SK-N-SH (cell line): ENCODE measurements around the gene GCFC2. TPM values are rescaled to one million over a fixed set of nuclear protein-coding genes. Genes with fewer than 3 reads are reported as not detected.

Experiments used
- CTCF ChIA-PET: fragments of 300-600, 350-600 bp; formaldehyde crosslinking; extraction: SDS; loops from one replicate; lab custom pipeline; 2021; lab: Yijun Ruan, JAX
- POLR2A ChIA-PET: fragments of 350-600 bp; sonication (Branson Sonifier 250); formaldehyde crosslinking; extraction: SDS; loops from one replicate; lab custom pipeline; 2020; ENCODE audit warnings: antibody characterized with exemption, inconsistent platforms; lab: Yijun Ruan, JAX
- DNase-seq: peaks from one replicate; pipeline ENCODE4 v3.0.0; 2012
- H2AFZ ChIP-seq: fragments of 200-600 bp; sonication (generic); 2 replicates; pipeline ENCODE4 v1.8.1; 2016; ENCODE audit warnings: antibody characterized with exemption, mild to moderate bottlenecking, low read depth
- H3F3A ChIP-seq: fragments of 200-600 bp; sonication (generic); replicated peaks from 2 replicates; pipeline ENCODE3; 2016; ENCODE audit warnings: antibody characterized with exemption, mild to moderate bottlenecking; ENCODE audit not compliant: insufficient read depth
- H3K27ac ChIP-seq, 2 experiments: fragments of 200-500 bp in 1 of 2; fragments of 200-600 bp in 1 of 2; sonication (Bioruptor generic) in 1 of 2; sonication (generic), shearing (Covaris generic) in 1 of 2; 2 replicates each; pipeline versions ENCODE4 v1.5.1 to v1.6.1; 2014 to 2016; ENCODE audit warnings: low read depth in 2 of 2, inconsistent platforms in 1 of 2, low read length in 1 of 2, mild to moderate bottlenecking in 1 of 2, mixed read lengths in 1 of 2
- H3K27me3 ChIP-seq: fragments of 200-600 bp; sonication (generic), shearing (Covaris generic); 2 replicates; pipeline ENCODE4 v1.6.1; 2016; ENCODE audit warnings: mixed run types; ENCODE audit not compliant: insufficient read depth
- H3K36me3 ChIP-seq, 2 experiments: fragments of 200-500 bp in 1 of 2; fragments of 200-600 bp in 1 of 2; sonication (Bioruptor generic) in 1 of 2; sonication (generic) in 1 of 2; replicated peaks in 1 of 2; 2 replicates each; pipeline versions ENCODE3 to v1.5.1; 2014 to 2016; ENCODE audit warnings: low read length in 1 of 2, mild to moderate bottlenecking in 1 of 2; ENCODE audit not compliant: insufficient read depth in 2 of 2, control insufficient read depth in 1 of 2
- H3K4me1 ChIP-seq, 2 experiments: fragments of 200-500 bp in 1 of 2; fragments of 200-600 bp in 1 of 2; sonication (Bioruptor generic) in 1 of 2; sonication (generic), shearing (Covaris generic) in 1 of 2; 2 replicates each; pipeline versions ENCODE4 v1.5.1 to v1.6.1; 2014 to 2016; ENCODE audit warnings: low read depth in 1 of 2, low read length in 1 of 2, mixed run types in 1 of 2; ENCODE audit not compliant: insufficient read depth in 2 of 2, control insufficient read depth in 1 of 2
- H3K4me2 ChIP-seq: fragments of 200-600 bp; sonication (generic), shearing (Covaris generic); 2 replicates; pipeline ENCODE4 v1.6.1; 2017; ENCODE audit warnings: mixed run types
- H3K4me3 ChIP-seq, 2 experiments: fragments of 200-500 bp in 1 of 2; fragments of 200-600 bp in 1 of 2; sonication (Bioruptor generic) in 1 of 2; sonication (generic), shearing (Covaris generic) in 1 of 2; 2 replicates each; pipeline versions ENCODE4 v1.5.1 to v1.8.1; 2014 to 2016; ENCODE audit warnings: low read depth in 2 of 2, inconsistent platforms in 1 of 2, low read length in 1 of 2, mild to moderate bottlenecking in 1 of 2, mixed read lengths in 1 of 2, moderate library complexity in 1 of 2
- H3K79me2 ChIP-seq: fragments of 200-600 bp; sonication (generic); 2 replicates; pipeline ENCODE4 v1.8.1; 2017; ENCODE audit warnings: mild to moderate bottlenecking; ENCODE audit not compliant: insufficient read depth
- H3K9ac ChIP-seq: fragments of 200-600 bp; sonication (generic); 2 replicates; pipeline ENCODE4 v1.6.1; 2017; ENCODE audit warnings: mixed run types
- H3K9me2 ChIP-seq: fragments of 200-600 bp; sonication (generic); 2 replicates; pipeline ENCODE4 v1.6.1; 2017; ENCODE audit warnings: mixed run types
- H3K9me3 ChIP-seq: fragments of 200-600 bp; sonication (generic); 2 replicates; pipeline ENCODE4 v1.6.1; 2017; ENCODE audit warnings: mixed run types, mild to moderate bottlenecking, moderate library complexity
- H4K20me1 ChIP-seq: fragments of 200-600 bp; sonication (generic); 2 replicates; pipeline ENCODE4 v1.6.1; 2017; ENCODE audit warnings: mild to moderate bottlenecking, mixed run types; ENCODE audit not compliant: insufficient read depth
- CHD2 ChIP-seq: fragments of 150-350 bp; IDR thresholded peaks from 2 replicates; pipeline ENCODE4 v1.6.1; 2018; ENCODE audit warnings: low read length; ENCODE audit not compliant: partially characterized antibody
- EP300 ChIP-seq, 2 experiments: IDR thresholded peaks; 2 replicates each; pipeline versions ENCODE4 v1.4.0 to v1.6.1; 2012; ENCODE audit warnings: borderline replicate concordance in 1 of 2, low read depth in 1 of 2, low read length in 1 of 2
- FOXJ3 ChIP-seq: sonication (generic); formaldehyde crosslinking; IDR thresholded peaks from 2 replicates; pipeline ENCODE4 v1.5.1; 2020; ENCODE audit warnings: mild to moderate bottlenecking, missing genetic modification reagents
- FOXM1 ChIP-seq: IDR thresholded peaks from 2 replicates; pipeline ENCODE4 v1.4.0; 2012; ENCODE audit warnings: low read depth, mild to moderate bottlenecking
- GABPA ChIP-seq: IDR thresholded peaks from 2 replicates; pipeline ENCODE4 v1.4.0; 2012; ENCODE audit warnings: low read depth, mild to moderate bottlenecking
- GATA2 ChIP-seq: sonication (generic); formaldehyde crosslinking; IDR thresholded peaks from 2 replicates; pipeline ENCODE4 v1.5.0; 2020; ENCODE audit warnings: mild to moderate bottlenecking, missing genetic modification reagents
- NFIC ChIP-seq: IDR thresholded peaks from 2 replicates; pipeline ENCODE4 v1.4.0; 2012; ENCODE audit warnings: borderline replicate concordance
- NRF1 ChIP-seq: IDR thresholded peaks from 2 replicates; pipeline ENCODE4 v1.6.1; 2012; ENCODE audit warnings: low read depth, mild to moderate bottlenecking, low read length
- RCOR1 ChIP-seq: fragments of 150-350 bp; IDR thresholded peaks from 2 replicates; pipeline ENCODE4 v1.6.1; 2017; ENCODE audit warnings: antibody characterized with exemption, low read length
- RXRA ChIP-seq: IDR thresholded peaks from 2 replicates; pipeline ENCODE4 v1.4.0; 2012; ENCODE audit warnings: low read depth, mild to moderate bottlenecking, borderline replicate concordance
- TCF12 ChIP-seq: IDR thresholded peaks from 2 replicates; pipeline ENCODE4 v1.4.0; 2012
- WGBS: methylation state at CpG from one replicate; pipeline ENCODE4 v1.1.6; 2017; ENCODE audit warnings: low lambda C conversion rate; 5-methylcytosine and 5-hydroxymethylcytosine counted together
- polyA plus RNA-seq, 3 experiments: library from polyadenylated mRNA; depleted of rRNA; stranded (reverse); fragments of >200 nt; gene quantifications; 2 replicates each; pipeline ENCODE4 v1.2.3, GENCODE V29; 2012
- TF ChIP-seq, protein P1 (sequence below): IDR thresholded peaks from 2 replicates; pipeline ENCODE4 v1.4.0; 2012; ENCODE audit warnings: low read depth, borderline replicate concordance
- TF ChIP-seq, protein P2 (sequence below): fragments of 150-350 bp; IDR thresholded peaks from 2 replicates; pipeline ENCODE4 v1.6.1; 2017; ENCODE audit warnings: antibody characterized with exemption, low read length, low read depth, borderline replicate concordance

GCFC2 gene
- polyA plus RNA-seq, 1 of the 3 experiments (the other 2 are of a cell fraction) = 7.7 TPM

DNA sequence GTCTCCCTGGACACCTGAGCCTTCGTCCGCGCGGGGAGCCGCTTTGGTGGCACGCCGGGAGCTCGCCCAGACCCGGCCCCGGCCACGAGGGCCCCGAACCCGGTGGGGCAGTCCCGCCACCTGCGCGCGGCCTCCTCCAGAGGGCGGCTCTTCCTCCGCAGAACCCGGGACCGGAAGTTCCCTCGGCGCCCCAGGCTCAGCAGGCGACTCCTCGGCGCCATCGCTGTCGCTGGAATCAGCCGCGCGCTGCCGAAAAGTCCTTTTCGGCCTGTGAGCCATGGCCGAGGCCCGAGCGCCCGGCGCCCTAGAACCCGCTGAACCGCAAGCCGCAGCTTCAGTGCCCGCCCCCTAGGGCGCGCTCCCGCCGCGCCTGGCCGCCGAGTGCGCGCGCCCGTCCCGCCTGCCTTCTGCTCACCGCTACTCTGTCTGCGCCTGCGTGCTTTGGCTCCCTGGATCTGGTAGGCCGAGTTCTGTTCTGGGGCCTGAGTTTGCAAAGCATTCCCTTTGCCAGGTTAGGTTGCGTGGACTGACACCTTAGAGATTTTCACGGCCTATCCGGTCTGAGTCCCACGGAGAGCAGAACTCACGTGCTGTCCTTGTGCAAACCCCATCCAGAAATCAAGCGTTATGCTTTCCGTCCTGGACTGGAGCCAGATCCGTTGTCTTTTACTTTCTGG is at the start of gene GCFC2 (continued):
- no peak for TF ChIP-seq RXRA
- no peak for TF ChIP-seq GATA2 (CRISPR knock-in tag)
- TF ChIP-seq, protein P1, sequence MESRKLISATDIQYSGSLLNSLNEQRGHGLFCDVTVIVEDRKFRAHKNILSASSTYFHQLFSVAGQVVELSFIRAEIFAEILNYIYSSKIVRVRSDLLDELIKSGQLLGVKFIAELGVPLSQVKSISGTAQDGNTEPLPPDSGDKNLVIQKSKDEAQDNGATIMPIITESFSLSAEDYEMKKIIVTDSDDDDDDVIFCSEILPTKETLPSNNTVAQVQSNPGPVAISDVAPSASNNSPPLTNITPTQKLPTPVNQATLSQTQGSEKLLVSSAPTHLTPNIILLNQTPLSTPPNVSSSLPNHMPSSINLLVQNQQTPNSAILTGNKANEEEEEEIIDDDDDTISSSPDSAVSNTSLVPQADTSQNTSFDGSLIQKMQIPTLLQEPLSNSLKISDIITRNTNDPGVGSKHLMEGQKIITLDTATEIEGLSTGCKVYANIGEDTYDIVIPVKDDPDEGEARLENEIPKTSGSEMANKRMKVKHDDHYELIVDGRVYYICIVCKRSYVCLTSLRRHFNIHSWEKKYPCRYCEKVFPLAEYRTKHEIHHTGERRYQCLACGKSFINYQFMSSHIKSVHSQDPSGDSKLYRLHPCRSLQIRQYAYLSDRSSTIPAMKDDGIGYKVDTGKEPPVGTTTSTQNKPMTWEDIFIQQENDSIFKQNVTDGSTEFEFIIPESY = no peak
- TF ChIP-seq TCF12 = no peak
- 0 out of 4 replicates have a peak, but pooled peaks of 1 of the 2 experiments have one; percentile 30 for TF ChIP-seq EP300 (IDR thresholded peaks at IDR 0.05; ENCODE audit: borderline replicate concordance in 1 of 2, low read depth in 1 of 2, low read length in 1 of 2)
- TF ChIP-seq FOXM1 = no peak; the same call in 1 of the 2 replicates
- TF ChIP-seq NRF1 = peak; percentile 34
- TF ChIP-seq FOXJ3 (CRISPR knock-in tag) = no peak
- TF ChIP-seq CHD2 = no peak
- TF ChIP-seq GABPA = peak; percentile 75

DNA sequence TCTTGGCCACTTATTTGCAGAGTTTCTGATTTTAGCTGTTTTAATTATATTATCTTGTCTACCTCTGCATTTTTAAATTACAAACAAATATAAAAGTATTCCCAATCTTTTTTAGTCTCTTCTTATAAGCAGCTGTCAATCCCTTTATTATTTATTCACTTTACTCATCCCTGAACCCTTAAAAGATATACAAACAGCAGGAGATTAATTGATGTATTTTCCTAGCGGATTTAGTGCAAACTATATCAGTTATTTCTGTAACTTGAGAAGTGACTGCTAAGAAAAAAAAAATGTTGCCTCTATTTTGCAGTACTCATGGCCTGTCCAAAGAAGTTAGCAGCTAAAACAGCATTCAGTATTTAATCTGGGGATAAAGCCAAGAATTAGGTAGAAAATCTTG is 42.1 kb upstream of the GCFC2 start:
- no peak overlapping the region for H3K27ac ChIP-seq
- TF ChIP-seq TCF12 = no peak
- no peak for TF ChIP-seq NFIC
- TF ChIP-seq, protein P2, sequence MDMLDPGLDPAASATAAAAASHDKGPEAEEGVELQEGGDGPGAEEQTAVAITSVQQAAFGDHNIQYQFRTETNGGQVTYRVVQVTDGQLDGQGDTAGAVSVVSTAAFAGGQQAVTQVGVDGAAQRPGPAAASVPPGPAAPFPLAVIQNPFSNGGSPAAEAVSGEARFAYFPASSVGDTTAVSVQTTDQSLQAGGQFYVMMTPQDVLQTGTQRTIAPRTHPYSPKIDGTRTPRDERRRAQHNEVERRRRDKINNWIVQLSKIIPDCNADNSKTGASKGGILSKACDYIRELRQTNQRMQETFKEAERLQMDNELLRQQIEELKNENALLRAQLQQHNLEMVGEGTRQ = no peak
- no peak for TF ChIP-seq RCOR1
- TF ChIP-seq, all 33 proteins: peak for 0
- ChIA-PET CTCF (interaction anchor here (0.9 to 1.0 kb wide), 2 partner anchors 23 to 1368 kb away, joined by 3 read pairs; no protein-coding TSS in a partner anchor), POLR2A (no interaction called here)
- Histone ChIP-seq H3K4me3 (no peak overlapping the region), H3K27me3 (no peaks in the 10 kb centered on the region), H3K4me2 (no peak overlapping the region), H3K4me1 (no peaks in the 10 kb centered on the region), H3K9me2 (0 out of 2 replicates have a peak, but pooled peaks cover 4% of the 10 kb centered on the region), H2AFZ (no peak overlapping the region), H3K9me3 (no peaks in the 10 kb centered on the region), H4K20me1 (no peaks in the 10 kb centered on the region), H3K9ac (no peak overlapping the region), H3K79me2 (no peaks in the 10 kb centered on the region), H3K36me3 (no peaks in the 10 kb centered on the region), H3F3A (no peaks in the 10 kb centered on the region)
- DNase-seq = no peak
- WGBS = 9% methylated on average over 1 of the region's 1 CpG
